PC-3 (cell line): ENCODE data around the gene AHNAK2.

Experiments
- EZH2 ChIP-seq: fragments of 300-600 bp; sonication (generic); IDR thresholded peaks from one replicate; pipeline ENCODE4 v1.6.1; 2017; ENCODE audit warnings: antibody characterized with exemption, mild to moderate bottlenecking, low read length; ENCODE audit not compliant: unreplicated experiment
- TF ChIP-seq, protein P1 (sequence below): fragments of 300-600 bp; sonication (generic); conservative IDR thresholded peaks from 2 replicates; pipeline ENCODE4 v1.5.1; 2017; ENCODE audit warnings: antibody characterized with exemption, low read depth, mild to moderate bottlenecking, low read length

DNA sequence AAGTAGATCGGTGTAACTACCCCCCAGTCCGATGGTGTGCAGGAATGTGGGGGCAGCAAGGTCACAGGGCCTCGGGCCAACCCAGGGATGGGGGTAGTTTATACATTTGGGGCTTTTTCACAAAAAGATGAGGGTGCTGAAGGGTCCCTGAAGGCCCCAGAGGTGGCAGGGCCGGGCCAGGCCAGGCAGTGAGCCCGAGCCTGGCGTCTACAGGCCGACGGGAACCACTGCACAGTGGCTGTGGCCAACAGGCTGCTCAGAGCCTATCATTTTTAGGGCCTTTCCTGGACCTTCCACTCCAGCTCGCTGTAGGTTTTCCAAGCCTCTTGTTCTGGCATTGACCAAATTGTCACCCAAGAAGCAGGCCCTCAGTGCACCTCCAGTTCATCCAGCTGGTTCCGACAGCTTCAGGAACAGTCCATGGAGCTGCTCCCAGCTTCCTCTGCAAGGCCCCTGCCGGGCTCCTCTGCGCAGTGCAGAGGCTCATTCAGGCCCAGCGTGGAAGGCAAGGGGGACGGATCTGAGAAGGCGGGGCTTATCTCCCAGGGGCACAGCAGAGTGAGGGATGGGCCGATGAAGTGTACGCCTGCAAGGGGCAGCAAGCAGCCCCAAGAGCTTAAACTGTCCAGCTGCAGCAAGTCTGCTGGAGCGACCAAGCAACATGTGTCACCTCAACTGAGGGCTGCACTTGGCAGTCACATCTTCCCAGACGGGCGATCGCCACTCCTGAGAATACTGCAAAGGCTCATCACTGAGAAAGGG is 28.8 kb upstream of the AHNAK2 start:
- TF ChIP-seq, protein P1, sequence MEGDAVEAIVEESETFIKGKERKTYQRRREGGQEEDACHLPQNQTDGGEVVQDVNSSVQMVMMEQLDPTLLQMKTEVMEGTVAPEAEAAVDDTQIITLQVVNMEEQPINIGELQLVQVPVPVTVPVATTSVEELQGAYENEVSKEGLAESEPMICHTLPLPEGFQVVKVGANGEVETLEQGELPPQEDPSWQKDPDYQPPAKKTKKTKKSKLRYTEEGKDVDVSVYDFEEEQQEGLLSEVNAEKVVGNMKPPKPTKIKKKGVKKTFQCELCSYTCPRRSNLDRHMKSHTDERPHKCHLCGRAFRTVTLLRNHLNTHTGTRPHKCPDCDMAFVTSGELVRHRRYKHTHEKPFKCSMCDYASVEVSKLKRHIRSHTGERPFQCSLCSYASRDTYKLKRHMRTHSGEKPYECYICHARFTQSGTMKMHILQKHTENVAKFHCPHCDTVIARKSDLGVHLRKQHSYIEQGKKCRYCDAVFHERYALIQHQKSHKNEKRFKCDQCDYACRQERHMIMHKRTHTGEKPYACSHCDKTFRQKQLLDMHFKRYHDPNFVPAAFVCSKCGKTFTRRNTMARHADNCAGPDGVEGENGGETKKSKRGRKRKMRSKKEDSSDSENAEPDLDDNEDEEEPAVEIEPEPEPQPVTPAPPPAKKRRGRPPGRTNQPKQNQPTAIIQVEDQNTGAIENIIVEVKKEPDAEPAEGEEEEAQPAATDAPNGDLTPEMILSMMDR, result no peak
- TF ChIP-seq EZH2, result no peak
